ENCODE data around the gene BST1. TPM values are rescaled to one million over a fixed set of nuclear protein-coding genes. Genes with fewer than 3 reads are reported as not detected.
A peak's percentile ranks its signal among the peaks of the same experiment; 100 is the strongest.

BST1 gene
- total and polyA plus RNA-seq, 2 donors (not counting 3 experiments of a cell fraction or from before 2014, with no cell fraction given) = 10.7 to 14.0 TPM

DNA sequence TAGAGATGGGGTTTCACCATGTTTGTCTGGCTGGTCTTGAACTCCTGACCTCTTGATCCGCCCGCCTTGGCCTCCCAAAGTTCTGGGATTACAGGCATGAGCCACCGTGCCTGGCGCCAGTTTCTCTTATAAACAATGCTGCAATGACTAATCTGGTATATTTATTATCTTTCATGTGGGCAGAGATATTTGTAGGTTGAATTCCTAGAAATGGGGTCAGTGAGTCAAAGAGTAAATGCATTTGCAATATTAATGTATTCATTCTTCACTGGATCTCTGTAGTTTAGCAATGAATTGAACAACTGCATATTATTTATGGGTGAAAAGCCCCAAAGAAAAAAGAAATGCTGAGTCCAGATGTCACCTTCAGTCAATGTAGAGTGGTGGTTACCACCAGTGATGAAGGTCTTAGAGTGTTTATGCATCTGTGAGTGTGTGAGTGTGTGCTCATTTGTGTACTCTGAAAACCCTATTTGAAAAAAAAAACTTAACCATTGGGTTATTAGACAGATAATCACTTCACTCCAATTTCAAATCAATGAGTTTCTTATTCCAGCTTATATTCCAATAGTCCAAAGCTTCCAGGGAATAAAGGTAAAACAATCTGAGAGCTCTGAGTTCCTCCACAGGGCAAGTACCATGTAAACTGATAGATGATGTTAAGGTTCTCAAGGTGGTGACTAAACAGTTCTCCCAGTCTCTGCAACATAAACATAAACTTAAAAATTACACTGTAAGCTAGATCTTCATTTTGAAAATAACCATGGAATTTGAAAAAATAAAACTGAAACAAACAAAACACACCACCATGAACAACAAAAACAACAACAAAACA, 52.7 kb downstream of the BST1 start:
- Histone ChIP-seq H3K9ac (replicated peaks; ENCODE audit: extremely low read depth, insufficient read depth, low read length) (no peak overlapping the region), H3K36me3 (ENCODE audit: control insufficient read depth in 2 of 2, extremely low read depth in 1 of 2, insufficient read depth in 2 of 2, low read length in 2 of 2) (no peaks in the 10 kb centered on the region), H3K9me3 (replicated peaks; ENCODE audit: control insufficient read depth, insufficient read depth, low read length) (no peaks in the 10 kb centered on the region), H3K4me1 (ENCODE audit: control insufficient read depth, extremely low read depth, insufficient read depth, low read length) (peaks cover 16% of the 10 kb centered on the region), H3K9me1 (replicated peaks; ENCODE audit: control insufficient read depth, extremely low read depth, insufficient read depth, low read length) (no peaks in the 10 kb centered on the region), H4K20me1 (replicated peaks; ENCODE audit: control insufficient read depth, extremely low read depth, insufficient read depth, low read length) (no peaks in the 10 kb centered on the region), H3K4me3 (replicated peaks in 1 of 3; ENCODE audit: insufficient read depth in 1 of 3, low read depth in 1 of 3, low read length in 3 of 3) (no peak overlapping the region), H3K4me2 (ENCODE audit: insufficient read depth, low read length) (no peak overlapping the region), H3K79me2 (ENCODE audit: control insufficient read depth, insufficient read depth, low read length) (no peaks in the 10 kb centered on the region), H3K27ac (ENCODE audit: insufficient read depth, low read depth, low read length) (no peak overlapping the region), H3K27me3 (ENCODE audit: control insufficient read depth in 2 of 2, insufficient read depth in 2 of 2, low read length in 2 of 2) (no peaks in the 10 kb centered on the region), H2AFZ (ENCODE audit: low read depth, low read length) (no peak overlapping the region)
- dilution Hi-C loops (cut with MboI; ENCODE audit: extremely low pct_ligation_motif_present, low sequenced_read_pairs) = no loop called here
- peak; percentile 49 for DNase-seq (ENCODE audit: low read depth, low spot score)
- intact Hi-C loops (cut with micrococcal nuclease) = no loop called here
- FAIRE-seq = no peak
- no TSS peak for BruUV-seq (replicated peaks)
- ChIA-PET CTCF (interaction anchor here (1.5 to 1.8 kb wide), 2 partner anchors 26 to 50 kb away, joined by 3 to 8 read pairs; no protein-coding TSS in a partner anchor), POLR2A (no interaction called here)
- no peak for TF ChIP-seq POLR2A (IDR thresholded peaks at IDR 0.05; ENCODE audit: low read depth, low read length)
- no peak for TF ChIP-seq JUN (IDR thresholded peaks at IDR 0.05; ENCODE audit: borderline replicate concordance, insufficient read depth, insufficient read length, low read depth)
- TF ChIP-seq, protein P1, sequence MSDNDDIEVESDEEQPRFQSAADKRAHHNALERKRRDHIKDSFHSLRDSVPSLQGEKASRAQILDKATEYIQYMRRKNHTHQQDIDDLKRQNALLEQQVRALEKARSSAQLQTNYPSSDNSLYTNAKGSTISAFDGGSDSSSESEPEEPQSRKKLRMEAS (IDR thresholded peaks at IDR 0.05; ENCODE audit: insufficient read depth, insufficient read length) = no peak
- TF ChIP-seq FOS (IDR thresholded peaks at IDR 0.05; ENCODE audit: borderline replicate concordance, insufficient read depth, low read length) = peak; percentile 43
- TF ChIP-seq, protein P2, sequence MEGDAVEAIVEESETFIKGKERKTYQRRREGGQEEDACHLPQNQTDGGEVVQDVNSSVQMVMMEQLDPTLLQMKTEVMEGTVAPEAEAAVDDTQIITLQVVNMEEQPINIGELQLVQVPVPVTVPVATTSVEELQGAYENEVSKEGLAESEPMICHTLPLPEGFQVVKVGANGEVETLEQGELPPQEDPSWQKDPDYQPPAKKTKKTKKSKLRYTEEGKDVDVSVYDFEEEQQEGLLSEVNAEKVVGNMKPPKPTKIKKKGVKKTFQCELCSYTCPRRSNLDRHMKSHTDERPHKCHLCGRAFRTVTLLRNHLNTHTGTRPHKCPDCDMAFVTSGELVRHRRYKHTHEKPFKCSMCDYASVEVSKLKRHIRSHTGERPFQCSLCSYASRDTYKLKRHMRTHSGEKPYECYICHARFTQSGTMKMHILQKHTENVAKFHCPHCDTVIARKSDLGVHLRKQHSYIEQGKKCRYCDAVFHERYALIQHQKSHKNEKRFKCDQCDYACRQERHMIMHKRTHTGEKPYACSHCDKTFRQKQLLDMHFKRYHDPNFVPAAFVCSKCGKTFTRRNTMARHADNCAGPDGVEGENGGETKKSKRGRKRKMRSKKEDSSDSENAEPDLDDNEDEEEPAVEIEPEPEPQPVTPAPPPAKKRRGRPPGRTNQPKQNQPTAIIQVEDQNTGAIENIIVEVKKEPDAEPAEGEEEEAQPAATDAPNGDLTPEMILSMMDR (IDR thresholded peaks at IDR 0.05; ENCODE audit: extremely low read depth in 1 of 2, insufficient read depth in 1 of 2, low read depth in 1 of 2, low read length in 2 of 2) = no peak
- TF ChIP-seq POLR2AphosphoS5 (IDR thresholded peaks at IDR 0.05; ENCODE audit: insufficient read depth, low read depth, low read length) = no peak
- TF ChIP-seq EZH2 (IDR thresholded peaks at IDR 0.05; ENCODE audit: borderline replicate concordance, low read depth, low read length, severe bottlenecking) = no peak
- no peak for TF ChIP-seq MYC (IDR thresholded peaks at IDR 0.05; ENCODE audit: low read depth, low read length)
- TF ChIP-seq GATA2 (IDR thresholded peaks at IDR 0.05; ENCODE audit: insufficient read depth, insufficient read length, low read depth, low read length) = peak; percentile 63
